ENCODE measurements around the gene NEU3. TPM values are rescaled to one million over a fixed set of nuclear protein-coding genes. Genes with fewer than 3 reads are reported as not detected.

The NEU3 gene
- total RNA-seq, 4 donors from 2014 or later, result 2.6 to 11.7 (median 3.9) TPM

GRCh38 chr11:75028321-75028720, 39.6 kb downstream of the NEU3 start:
- H3K9me3 ChIP-seq, result no peaks in the 10 kb centered on the region
- no peaks in the 10 kb centered on the region for H3K36me3 ChIP-seq
- no peaks in the 10 kb centered on the region for H3K4me1 ChIP-seq
- no peaks in the 10 kb centered on the region for H3K27me3 ChIP-seq
- intact Hi-C loops (cut with DNase I; ENCODE audit: low total_unique reads) (loop anchor here (10.0 kb wide), 1 partner anchor 94 kb away; no protein-coding TSS in a partner anchor), in situ Hi-C loops (cut with MboI; ENCODE audit: low pct_ligation_motif_present in 1 of 4, low pct_unique_long_range_greater_than_20kb in 1 of 4, low sequenced_read_pairs in 3 of 4) (loop anchor here (10.0 kb wide), 4 partner anchors 94 to 216 kb away; partner anchors contain the start of gene TPBGL (in 3 of the 4))
- H3K27ac ChIP-seq, result no peak overlapping the region
- no peak overlapping the region for H3K4me3 ChIP-seq
- no peak for DNase-seq
- TF ChIP-seq CTCF (IDR thresholded peaks at IDR 0.05) (no peak), POLR2A (IDR thresholded peaks at IDR 0.05) (no peak), EP300 (IDR thresholded peaks at IDR 0.05; ENCODE audit: low read depth) (no peak), POLR2AphosphoS5 (IDR thresholded peaks at IDR 0.05) (no peak)

GRCh38 chr11:75028724-75029123, 40.0 kb downstream of the NEU3 start:
- intact Hi-C loops (cut with DNase I; ENCODE audit: low total_unique reads) (loop anchor here (10.0 kb wide), 1 partner anchor 94 kb away; no protein-coding TSS in a partner anchor), in situ Hi-C loops (cut with MboI; ENCODE audit: low pct_ligation_motif_present in 1 of 4, low pct_unique_long_range_greater_than_20kb in 1 of 4, low sequenced_read_pairs in 3 of 4) (loop anchor here (10.0 kb wide), 4 partner anchors 94 to 216 kb away; partner anchors contain the start of gene TPBGL (in 3 of the 4))
- Histone ChIP-seq H3K27ac (no peak overlapping the region), H3K27me3 (no peaks in the 10 kb centered on the region), H3K36me3 (no peaks in the 10 kb centered on the region), H3K4me1 (no peaks in the 10 kb centered on the region), H3K9me3 (no peaks in the 10 kb centered on the region), H3K4me3 (no peak overlapping the region)
- no peak for DNase-seq
- 52 to 80% methylated on average over 2 of the region's 2 CpGs for WGBS, 2 donors (ENCODE audit: low coverage in 1 of 2)
- TF ChIP-seq POLR2A (IDR thresholded peaks at IDR 0.05) (no peak), CTCF (IDR thresholded peaks at IDR 0.05) (no peak), POLR2AphosphoS5 (IDR thresholded peaks at IDR 0.05) (no peak), EP300 (IDR thresholded peaks at IDR 0.05; ENCODE audit: low read depth) (no peak)

- Histone ChIP-seq H3K27ac (no peak overlapping the region), H3K27me3 (no peaks in the 10 kb centered on the region), H3K4me3 (no peak overlapping the region), H3K4me1 (no peaks in the 10 kb centered on the region), H3K9me3 (no peaks in the 10 kb centered on the region), H3K36me3 (no peaks in the 10 kb centered on the region)
- TF ChIP-seq POLR2A (IDR thresholded peaks at IDR 0.05), result no peak
- no peak for TF ChIP-seq POLR2AphosphoS5 (IDR thresholded peaks at IDR 0.05)
- no peak for TF ChIP-seq EP300 (IDR thresholded peaks at IDR 0.05; ENCODE audit: low read depth)
- TF ChIP-seq CTCF (IDR thresholded peaks at IDR 0.05), result no peak
- intact Hi-C loops (cut with DNase I; ENCODE audit: low total_unique reads), result loop anchor here (10.0 kb wide), 1 partner anchor 95 kb away; no protein-coding TSS in a partner anchor
- 88% methylated on average over 3 to 6 of the region's 6 CpGs for WGBS, 2 donors (ENCODE audit: low coverage in 1 of 2)
- in situ Hi-C loops (cut with MboI; ENCODE audit: low pct_ligation_motif_present in 1 of 4, low pct_unique_long_range_greater_than_20kb in 1 of 4, low sequenced_read_pairs in 3 of 4), result loop anchor here (10.0 kb wide), 4 partner anchors 95 to 215 kb away; partner anchors contain the start of gene TPBGL (in 3 of the 4)
- DNase-seq, result no peak
Measured at GRCh38 chr11:75029836-75030631, 41.3 kb downstream of the NEU3 start.

GRCh38 chr11:75031224-75031753, 42.6 kb downstream of the NEU3 start:
- DNase-seq, result no peak
- no peaks in the 10 kb centered on the region for H3K27me3 ChIP-seq
- H3K9me3 ChIP-seq, result no peaks in the 10 kb centered on the region
- TF ChIP-seq POLR2AphosphoS5 (IDR thresholded peaks at IDR 0.05) (no peak), POLR2A (IDR thresholded peaks at IDR 0.05) (no peak), CTCF (IDR thresholded peaks at IDR 0.05) (no peak), EP300 (IDR thresholded peaks at IDR 0.05; ENCODE audit: low read depth) (no peak)
- H3K4me1 ChIP-seq, result no peaks in the 10 kb centered on the region
- H3K27ac ChIP-seq, result no peak overlapping the region
- intact Hi-C loops (cut with DNase I; ENCODE audit: low total_unique reads) (no loop called here), in situ Hi-C loops (cut with MboI; ENCODE audit: low pct_ligation_motif_present in 1 of 4, low pct_unique_long_range_greater_than_20kb in 1 of 4, low sequenced_read_pairs in 3 of 4) (no loop called here)
- WGBS, 2 donors (ENCODE audit: low coverage in 1 of 2), result 52 to 74% methylated on average over 3 to 4 of the region's 4 CpGs
- no peak overlapping the region for H3K4me3 ChIP-seq
- no peaks in the 10 kb centered on the region for H3K36me3 ChIP-seq

Measured in transverse colon (tissue), 4 donors.